K562 (cell line): ENCODE data around the gene ITGAV. TPM values are rescaled to one million over a fixed set of nuclear protein-coding genes. Genes with fewer than 3 reads are reported as not detected.

ENCODE experiments used
- C11orf30 ChIP-seq: fragments of 450-650 bp; IDR thresholded peaks from 2 replicates; pipeline ENCODE4 v1.6.1; 2016; ENCODE audit warnings: low read depth, mild to moderate bottlenecking
- ETV1 ChIP-seq: fragments of 450-650 bp; conservative IDR thresholded peaks from 2 replicates; pipeline ENCODE4 v1.6.1; 2016; ENCODE audit warnings: missing genetic modification characterization, control low read depth, low read depth, missing compliant biosample characterization
- HNRNPH1 ChIP-seq: fragments of 200-400 bp; formaldehyde crosslinking; optimal IDR thresholded peaks from 2 replicates; pipeline ENCODE3; 2017; ENCODE audit warnings: low read depth, mild to moderate bottlenecking, low read length, moderate library complexity
- NBN ChIP-seq: fragments of 450-650 bp; IDR thresholded peaks from 2 replicates; pipeline ENCODE4 v1.6.1; 2016; ENCODE audit warnings: low read depth, mild to moderate bottlenecking
- PRDM10 ChIP-seq: fragments of 450-650 bp; IDR thresholded peaks from 2 replicates; pipeline ENCODE4 v1.6.1; 2018; ENCODE audit not compliant: partially characterized antibody
- TOE1 ChIP-seq, 2 experiments: fragments of 450-650 bp in 1 of 2; sonication (generic) in 1 of 2; formaldehyde crosslinking in 1 of 2; IDR thresholded peaks; 2 replicates each; pipeline versions ENCODE4 v1.7.1 to v1.8.0; 2016 to 2022; ENCODE audit warnings: borderline replicate concordance in 2 of 2, mild to moderate bottlenecking in 2 of 2, antibody characterized with exemption in 1 of 2, inconsistent platforms in 1 of 2, low read depth in 1 of 2, missing genetic modification reagents in 1 of 2, moderate library complexity in 1 of 2
- ZHX1 ChIP-seq: fragments of 150-350 bp; conservative IDR thresholded peaks from 2 replicates; pipeline ENCODE4 v1.6.1; 2014; ENCODE audit warnings: low read length
- ZNF140 ChIP-seq: fragments of 250-450 bp; sonication (Bioruptor Pico); IDR thresholded peaks from 2 replicates; pipeline ENCODE4 v1.8.0; 2021; ENCODE audit warnings: moderate library complexity, mild to moderate bottlenecking, inconsistent platforms
- ZNF695 ChIP-seq: fragments of 450-650 bp; formaldehyde crosslinking; IDR thresholded peaks from 2 replicates; pipeline ENCODE4 v1.4.0; 2020; ENCODE audit warnings: mild to moderate bottlenecking, moderate library complexity
- ZNF766 ChIP-seq: fragments of 200-800 bp; sonication (Bioruptor generic); conservative IDR thresholded peaks from 2 replicates; pipeline ENCODE4 v1.6.1; 2016; ENCODE audit warnings: missing genetic modification characterization, missing compliant biosample characterization
- polyA plus RNA-seq, 8 experiments: library from polyadenylated mRNA; depleted of rRNA in 4 of 8; stranded (reverse) in 5 of 8; unstranded in 3 of 8; fragments of >200 nt; fragmentation: Nextera tagmentation in 2 of 8; fragmentation: Illumina TruSeq in 1 of 8; extraction: Ambion mirVana in 2 of 8; extraction: Trizol in 1 of 8; gene quantifications; 2 replicates each; pipeline versions ENCODE4 v1.2.1 to v1.2.3, GENCODE V29; 2011 to 2014; ENCODE audit warnings: inconsistent platforms in 1 of 8, missing spikeins in 1 of 8
- total RNA-seq, 7 experiments: library from RNA; depleted of rRNA in 6 of 7; stranded (reverse); fragments of >200 nt in 6 of 7; fragmentation: Illumina TruSeq in 2 of 7; extraction: Trizol in 2 of 7; gene quantifications; 2 replicates each; pipeline versions ENCODE4 v1.2.1 to v1.2.3, GENCODE V29; 2011 to 2021; ENCODE audit warnings: low replicate concordance in 1 of 7

The ITGAV gene
- total and polyA plus RNA-seq, 9 of the 15 experiments (the other 6 are each of a cell fraction or from before 2014, with no cell fraction given), result 3.7 to 17.7 (median 10.7) TPM

GRCh38 chr2:186636800-186637496 lies 47.1 kb downstream of the ITGAV start (continued):
- no peak for TF ChIP-seq PRDM10
- no peak for TF ChIP-seq NBN
- TF ChIP-seq ZNF140 (CRISPR knock-in tag), result no peak
- TF ChIP-seq ZHX1, result no peak
- TF ChIP-seq C11orf30, result peak; percentile 91
- no peak for TF ChIP-seq ZNF695 (CRISPR knock-in tag)
- TF ChIP-seq ZNF766 (CRISPR knock-in tag), result no peak
- TF ChIP-seq TOE1 (IDR thresholded peaks at IDR 0.05; ENCODE audit: borderline replicate concordance), result no peak
- TF ChIP-seq TOE1 (CRISPR knock-in tag; IDR thresholded peaks at IDR 0.05; ENCODE audit: borderline replicate concordance, low read depth), result no peak
- TF ChIP-seq HNRNPH1, result no peak
- no peak for TF ChIP-seq ETV1 (tag)
